ENCODE data around the gene ITGB2.

DNA sequence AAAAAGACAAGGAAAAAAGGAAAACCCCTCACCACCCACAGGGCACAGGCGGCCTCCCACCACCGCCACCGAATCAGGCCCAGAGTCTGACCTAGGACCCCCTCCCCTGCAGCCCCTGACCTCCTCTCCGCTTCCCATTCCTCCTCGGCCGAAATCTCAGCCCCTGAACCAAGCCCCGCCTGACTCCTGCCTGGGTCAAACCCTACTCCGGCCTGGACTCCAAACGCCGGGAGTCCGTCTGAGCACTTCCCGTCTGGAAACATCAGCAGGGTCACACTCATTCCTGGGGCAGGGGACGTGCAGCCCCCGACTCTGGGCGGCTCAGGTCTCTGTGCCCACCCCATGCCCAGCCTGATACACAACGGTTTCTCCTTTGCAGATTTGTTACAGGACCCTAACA, 76.4 kb downstream of the ITGB2 start:
- TF ChIP-seq, protein P1, sequence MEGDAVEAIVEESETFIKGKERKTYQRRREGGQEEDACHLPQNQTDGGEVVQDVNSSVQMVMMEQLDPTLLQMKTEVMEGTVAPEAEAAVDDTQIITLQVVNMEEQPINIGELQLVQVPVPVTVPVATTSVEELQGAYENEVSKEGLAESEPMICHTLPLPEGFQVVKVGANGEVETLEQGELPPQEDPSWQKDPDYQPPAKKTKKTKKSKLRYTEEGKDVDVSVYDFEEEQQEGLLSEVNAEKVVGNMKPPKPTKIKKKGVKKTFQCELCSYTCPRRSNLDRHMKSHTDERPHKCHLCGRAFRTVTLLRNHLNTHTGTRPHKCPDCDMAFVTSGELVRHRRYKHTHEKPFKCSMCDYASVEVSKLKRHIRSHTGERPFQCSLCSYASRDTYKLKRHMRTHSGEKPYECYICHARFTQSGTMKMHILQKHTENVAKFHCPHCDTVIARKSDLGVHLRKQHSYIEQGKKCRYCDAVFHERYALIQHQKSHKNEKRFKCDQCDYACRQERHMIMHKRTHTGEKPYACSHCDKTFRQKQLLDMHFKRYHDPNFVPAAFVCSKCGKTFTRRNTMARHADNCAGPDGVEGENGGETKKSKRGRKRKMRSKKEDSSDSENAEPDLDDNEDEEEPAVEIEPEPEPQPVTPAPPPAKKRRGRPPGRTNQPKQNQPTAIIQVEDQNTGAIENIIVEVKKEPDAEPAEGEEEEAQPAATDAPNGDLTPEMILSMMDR (IDR thresholded peaks at IDR 0.05), result no peak
- no peak for TF ChIP-seq POLR2A (IDR thresholded peaks at IDR 0.05)

Data from lower leg skin (tissue), 3 donors.